Esophagus squamous epithelium (tissue), 4 donors: ENCODE data around the gene RRP15.

ENCODE experiments used
- POLR2A ChIP-seq, 4 donors: fragments of 450-650 bp; IDR thresholded peaks; one replicate each; pipeline ENCODE4 v1.6.1; 2017; ENCODE audit warnings: antibody characterized with exemption in 4 of 4, mild to moderate bottlenecking in 4 of 4, moderate library complexity in 3 of 4
- TF ChIP-seq, protein P1 (sequence below), 6 experiments: fragments of 450-650 bp in 4 of 6; fragments of 200-600 bp in 2 of 6; sonication (generic) in 2 of 6; IDR thresholded peaks; one replicate each; pipeline ENCODE4 v1.5.1; 2016 to 2019; ENCODE audit warnings: antibody characterized with exemption in 6 of 6, mild to moderate bottlenecking in 4 of 6, moderate library complexity in 4 of 6

DNA sequence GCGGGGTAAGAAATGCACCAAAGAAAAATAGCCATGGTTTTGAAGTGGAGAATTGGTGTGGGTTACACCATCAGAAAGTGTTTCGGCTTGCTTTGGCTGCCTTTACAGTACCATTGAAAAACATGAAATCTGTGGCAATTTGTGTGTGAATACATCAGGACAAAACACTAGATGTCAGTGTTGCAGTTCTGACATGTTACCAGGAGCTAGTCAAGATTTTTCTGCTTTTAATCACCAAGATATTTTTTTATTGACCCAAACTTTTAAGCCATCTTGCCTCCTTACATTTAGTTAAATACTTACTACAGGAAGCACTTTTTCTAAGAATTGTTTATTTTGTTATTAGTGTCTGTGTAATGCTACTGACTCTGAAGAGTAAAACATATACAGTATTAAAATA, 14.3 kb downstream of the RRP15 start:
- TF ChIP-seq, protein P1, sequence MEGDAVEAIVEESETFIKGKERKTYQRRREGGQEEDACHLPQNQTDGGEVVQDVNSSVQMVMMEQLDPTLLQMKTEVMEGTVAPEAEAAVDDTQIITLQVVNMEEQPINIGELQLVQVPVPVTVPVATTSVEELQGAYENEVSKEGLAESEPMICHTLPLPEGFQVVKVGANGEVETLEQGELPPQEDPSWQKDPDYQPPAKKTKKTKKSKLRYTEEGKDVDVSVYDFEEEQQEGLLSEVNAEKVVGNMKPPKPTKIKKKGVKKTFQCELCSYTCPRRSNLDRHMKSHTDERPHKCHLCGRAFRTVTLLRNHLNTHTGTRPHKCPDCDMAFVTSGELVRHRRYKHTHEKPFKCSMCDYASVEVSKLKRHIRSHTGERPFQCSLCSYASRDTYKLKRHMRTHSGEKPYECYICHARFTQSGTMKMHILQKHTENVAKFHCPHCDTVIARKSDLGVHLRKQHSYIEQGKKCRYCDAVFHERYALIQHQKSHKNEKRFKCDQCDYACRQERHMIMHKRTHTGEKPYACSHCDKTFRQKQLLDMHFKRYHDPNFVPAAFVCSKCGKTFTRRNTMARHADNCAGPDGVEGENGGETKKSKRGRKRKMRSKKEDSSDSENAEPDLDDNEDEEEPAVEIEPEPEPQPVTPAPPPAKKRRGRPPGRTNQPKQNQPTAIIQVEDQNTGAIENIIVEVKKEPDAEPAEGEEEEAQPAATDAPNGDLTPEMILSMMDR (IDR thresholded peaks at IDR 0.05): peak in 2 of 6 experiments; percentile 5 to 18
- no peak for TF ChIP-seq POLR2A (IDR thresholded peaks at IDR 0.05)
